Endothelial cell of umbilical vein (primary cell): ENCODE data around the gene DBP. TPM values are rescaled to one million over a fixed set of nuclear protein-coding genes. Genes with fewer than 3 reads are reported as not detected.

ENCODE experiments used
- BruUV-seq: library from RNA; stranded (reverse); fragments of 400-500 nt; replicated peaks from 2 replicates; lab custom pipeline; 2021; lab: Mats Ljungman, UMichigan
- CTCF ChIA-PET: fragments of 300-600, 350-600 bp; sonication (Branson Sonifier 250); formaldehyde crosslinking; loops from one replicate; lab custom pipeline; 2021; ENCODE audit warnings: antibody characterized with exemption, inconsistent platforms; lab: Charles Lee
- POLR2A ChIA-PET: fragments of 300-600, 350-600 bp; sonication (Branson Sonifier 250); formaldehyde crosslinking; loops from one replicate; lab custom pipeline; 2021; ENCODE audit warnings: antibody characterized with exemption, inconsistent platforms; lab: Charles Lee
- DNase-seq: peaks from one replicate; pipeline ENCODE4 v3.0.0-alpha.2; 2011; ENCODE audit warnings: low read depth, low spot score
- FAIRE-seq: peaks from 2 replicates; lab custom pipeline; 2011; peaks lifted over from hg19 to GRCh38; lab: Jason Lieb, UNC
- H2AFZ ChIP-seq: 2 replicates; pipeline ENCODE4 v1.6.0; 2012; ENCODE audit warnings: low read depth, low read length, control low read depth, inconsistent platforms
- H3K27ac ChIP-seq: 2 replicates; pipeline ENCODE4 v1.5.1; 2011; ENCODE audit warnings: low read depth, mild to moderate bottlenecking, control low read depth, low read length, moderate library complexity; ENCODE audit not compliant: insufficient read depth
- H3K27me3 ChIP-seq, 2 experiments: 2 replicates each; pipeline versions ENCODE4 v1.6.0 to v1.6.1; 2011; ENCODE audit warnings: low read length in 2 of 2, mixed read lengths in 1 of 2; ENCODE audit not compliant: control insufficient read depth in 2 of 2, insufficient read depth in 2 of 2
- H3K36me3 ChIP-seq, 2 experiments: 2 replicates in 1 of 2; 3 replicates in 1 of 2; pipeline ENCODE4 v1.5.1; 2011; ENCODE audit warnings: low read length in 2 of 2, mild to moderate bottlenecking in 1 of 2, moderate library complexity in 1 of 2; ENCODE audit not compliant: control insufficient read depth in 2 of 2, insufficient read depth in 2 of 2; ENCODE audit errors: extremely low read depth in 1 of 2
- H3K4me1 ChIP-seq: 3 replicates; pipeline ENCODE4 v1.5.1; 2011; ENCODE audit warnings: mild to moderate bottlenecking, low read length; ENCODE audit not compliant: control insufficient read depth, insufficient read depth; ENCODE audit errors: extremely low read depth
- H3K4me2 ChIP-seq: 2 replicates; pipeline ENCODE4 v1.6.1; 2011; ENCODE audit warnings: low read length, control low read depth, mixed read lengths; ENCODE audit not compliant: insufficient read depth
- H3K4me3 ChIP-seq, 3 experiments: fragments of 200-600 bp in 1 of 3; sonication (generic), shearing (Covaris generic) in 1 of 3; replicated peaks in 1 of 3; 2 replicates each; pipeline ENCODE4 v1.5.1; 2011 to 2016; ENCODE audit warnings: control low read depth in 3 of 3, low read length in 3 of 3, mild to moderate bottlenecking in 2 of 3, inconsistent platforms in 1 of 3, low read depth in 1 of 3, moderate library complexity in 1 of 3; ENCODE audit not compliant: insufficient read depth in 1 of 3
- H3K79me2 ChIP-seq: 2 replicates; pipeline ENCODE4 v1.6.0; 2012; ENCODE audit warnings: low read length, inconsistent platforms; ENCODE audit not compliant: control insufficient read depth, insufficient read depth
- H3K9ac ChIP-seq: replicated peaks from 2 replicates; pipeline ENCODE3; 2011; ENCODE audit warnings: low read length, control low read depth; ENCODE audit not compliant: insufficient read depth; ENCODE audit errors: extremely low read depth
- H3K9me1 ChIP-seq: replicated peaks from 3 replicates; pipeline ENCODE4 v1.6.0; 2011; ENCODE audit warnings: mild to moderate bottlenecking, low read length; ENCODE audit not compliant: control insufficient read depth, insufficient read depth; ENCODE audit errors: extremely low read depth
- H3K9me3 ChIP-seq: replicated peaks from 2 replicates; pipeline ENCODE4 v1.5.1; 2012; ENCODE audit warnings: low read length, inconsistent platforms; ENCODE audit not compliant: control insufficient read depth, insufficient read depth
- H4K20me1 ChIP-seq: replicated peaks from 2 replicates; pipeline ENCODE3; 2011; ENCODE audit warnings: mild to moderate bottlenecking, low read length; ENCODE audit not compliant: control insufficient read depth, insufficient read depth; ENCODE audit errors: extremely low read depth
- CTCF ChIP-seq, 2 donors: IDR thresholded peaks; 1 replicate in 1 of 2; 2 replicates in 1 of 2; pipeline ENCODE4 v1.5.1; 2011; ENCODE audit warnings: low read length in 2 of 2, mild to moderate bottlenecking in 2 of 2, moderate library complexity in 2 of 2, control low read depth in 1 of 2, inconsistent platforms in 1 of 2, low read depth in 1 of 2; ENCODE audit not compliant: insufficient read depth in 1 of 2; ENCODE audit errors: extremely low read depth in 1 of 2
- EZH2 ChIP-seq: IDR thresholded peaks from 2 replicates; pipeline ENCODE4 v1.6.1; 2012; ENCODE audit warnings: borderline replicate concordance, low read depth, mild to moderate bottlenecking, moderate library complexity, low read length, inconsistent platforms; ENCODE audit not compliant: severe bottlenecking
- FOS ChIP-seq: IDR thresholded peaks from 2 replicates; pipeline ENCODE4 v1.6.1; 2011; ENCODE audit warnings: mild to moderate bottlenecking, low read length, moderate library complexity, borderline replicate concordance; ENCODE audit not compliant: insufficient read depth
- GATA2 ChIP-seq: IDR thresholded peaks from 2 replicates; pipeline ENCODE4 v1.7.0; 2011; ENCODE audit warnings: low read depth, mild to moderate bottlenecking, moderate library complexity, mixed read lengths, low read length; ENCODE audit not compliant: insufficient read length, insufficient read depth
- JUN ChIP-seq: IDR thresholded peaks from 2 replicates; pipeline ENCODE4 v1.6.1; 2011; ENCODE audit warnings: borderline replicate concordance, low read depth; ENCODE audit not compliant: insufficient read length, insufficient read depth
- MAX ChIP-seq: IDR thresholded peaks from 2 replicates; pipeline ENCODE4 v1.6.1; 2011; ENCODE audit not compliant: insufficient read depth, insufficient read length
- MYC ChIP-seq: IDR thresholded peaks from one replicate; pipeline ENCODE4 v1.6.1; 2011; ENCODE audit warnings: mild to moderate bottlenecking, low read depth, low read length
- POLR2A ChIP-seq: IDR thresholded peaks from 2 replicates; pipeline ENCODE4 v1.6.1; 2012; ENCODE audit warnings: low read depth, mild to moderate bottlenecking, control low read depth, low read length
- POLR2AphosphoS5 ChIP-seq: IDR thresholded peaks from 2 replicates; pipeline ENCODE4 v1.6.1; 2012; ENCODE audit warnings: low read depth, mild to moderate bottlenecking, control low read depth, low read length, moderate library complexity; ENCODE audit not compliant: insufficient read depth
- dilution Hi-C: fragments of 300-500 bp; cut with MboI; formaldehyde crosslinking; loops from one replicate; pipeline ENCODE4 v1.15.0; 2019; ENCODE audit warnings: low sequenced_read_pairs; ENCODE audit not compliant: extremely low pct_ligation_motif_present
- intact Hi-C: fragments of 100-400 bp; cut with micrococcal nuclease; formaldehyde crosslinking; loops from one replicate; pipeline ENCODE4 v1.10.0; 2022
- polyA plus RNA-seq, 4 experiments: library from polyadenylated mRNA; depleted of rRNA in 3 of 4; stranded (reverse) in 3 of 4; unstranded in 1 of 4; fragments of >200 nt; gene quantifications; 2 replicates each; pipeline versions ENCODE4 v1.2.1 to v1.2.3, GENCODE V29; 2011 to 2012; ENCODE audit warnings: missing spikeins in 1 of 4
- total RNA-seq: library from RNA; stranded (reverse); gene quantifications from 2 replicates; pipeline ENCODE4 v1.2.3, GENCODE V29; 2021

The DBP gene
- total and polyA plus RNA-seq, 2 donors (not counting 3 experiments of a cell fraction or from before 2014, with no cell fraction given): 1.5 to 1.8 TPM

GRCh38 chr19:48613024-48613851, 23.9 kb downstream of the DBP start:
- POLR2A ChIA-PET: interaction anchor here (0.6 to 0.8 kb wide), 2 partner anchors 12 to 17 kb away, joined by 3 to 16 read pairs; no protein-coding TSS in a partner anchor
- H3K9ac ChIP-seq: no peak overlapping the region
- no peak for FAIRE-seq

DNA sequence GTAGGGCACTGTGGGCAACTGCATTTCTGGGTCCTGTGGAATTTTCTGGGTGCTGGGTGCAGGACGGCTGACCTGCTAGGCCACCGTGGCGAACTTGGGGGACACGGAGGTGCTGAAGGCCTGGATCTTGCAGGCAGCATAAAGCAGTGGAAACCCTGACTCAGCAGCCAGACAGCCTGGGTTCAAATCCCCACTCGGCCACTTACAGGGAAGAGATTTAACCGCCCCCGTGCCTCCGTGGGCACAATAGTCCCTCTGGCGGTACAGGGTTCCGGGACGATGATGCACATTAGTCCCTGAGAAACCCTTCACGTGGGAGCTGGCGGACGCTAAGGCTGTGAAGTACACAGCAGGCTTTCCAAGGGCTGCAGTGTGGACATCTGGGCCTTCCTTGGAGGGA, 25.3 kb downstream of the DBP start:
- no peak overlapping the region for H3K4me2 ChIP-seq
- no TSS peak for BruUV-seq
- TF ChIP-seq CTCF (IDR thresholded peaks at IDR 0.05; ENCODE audit: extremely low read depth in 1 of 2, insufficient read depth in 1 of 2, low read depth in 1 of 2, low read length in 2 of 2) (no peak), POLR2AphosphoS5 (no peak), POLR2A (no peak), JUN (no peak), FOS (no peak), GATA2 (no peak), MYC (no peak), EZH2 (no peak), MAX (no peak)
- no peak overlapping the region for H3K27ac ChIP-seq
- no peaks in the 10 kb centered on the region for H3K27me3 ChIP-seq
- no peaks in the 10 kb centered on the region for H3K9me3 ChIP-seq
- intact Hi-C loops (no loop called here), dilution Hi-C loops (no loop called here)
- H3K79me2 ChIP-seq: peaks cover 13% of the 10 kb centered on the region
- H3K9me1 ChIP-seq: no peaks in the 10 kb centered on the region
- H4K20me1 ChIP-seq: no peaks in the 10 kb centered on the region
- FAIRE-seq (no peak), DNase-seq (no peak)
- no peak overlapping the region for H3K4me3 ChIP-seq
- ChIA-PET POLR2A (no interaction called here), CTCF (interaction anchor here (1.1 kb wide), 1 partner anchor 27 kb away, joined by 4 read pairs; no protein-coding TSS in a partner anchor)
- no peak overlapping the region for H3K9ac ChIP-seq
- H2AFZ ChIP-seq: no peak overlapping the region
- peaks cover 5% of the 10 kb centered on the region for H3K4me1 ChIP-seq
- peaks cover 16 to 19% of the 10 kb centered on the region in 2 experiments for H3K36me3 ChIP-seq

More at GRCh38 chr19:48613024-48613851, 23.9 kb downstream of the DBP start:
- TF ChIP-seq POLR2AphosphoS5 (peak; percentile 37), MYC (no peak)
- dilution Hi-C loops (no loop called here), intact Hi-C loops (no loop called here)
- CTCF ChIA-PET: no interaction called here
- no TSS peak for BruUV-seq
- Histone ChIP-seq H3K9me3 (no peaks in the 10 kb centered on the region), H3K27ac (no peak overlapping the region), H3K36me3 (peaks cover 19 to 24% of the 10 kb centered on the region in 2 experiments), H3K9me1 (no peaks in the 10 kb centered on the region), H3K27me3 (no peaks in the 10 kb centered on the region), H3K4me1 (peaks cover 17% of the 10 kb centered on the region), H2AFZ (no peak overlapping the region), H4K20me1 (no peaks in the 10 kb centered on the region), H3K79me2 (peaks cover 26% of the 10 kb centered on the region), H3K4me2 (no peak overlapping the region), H3K4me3 (no peak overlapping the region)
- no peak for DNase-seq
